PFSK-1 (cell line): ENCODE results near the gene RGS3.

Experiments used
- FOXP2 ChIP-seq: optimal IDR thresholded peaks from 2 replicates; pipeline ENCODE3; 2011; ENCODE audit warnings: borderline replicate concordance, control low read depth, inconsistent platforms; ENCODE audit not compliant: insufficient read depth; ENCODE audit errors: extremely low read length, extremely low read depth
- POLR2AphosphoS5 ChIP-seq: IDR thresholded peaks from 2 replicates; pipeline ENCODE4 v1.6.1; 2012; ENCODE audit warnings: low read depth, mild to moderate bottlenecking, control low read depth, low read length, moderate library complexity
- REST ChIP-seq, 2 experiments: IDR thresholded peaks; 2 replicates each; pipeline versions ENCODE4 v1.6.1 to v1.8.0; 2011 to 2012; ENCODE audit warnings: low read depth in 2 of 2, low read length in 2 of 2, control low read depth in 1 of 2, inconsistent platforms in 1 of 2, mild to moderate bottlenecking in 1 of 2, moderate library complexity in 1 of 2; ENCODE audit not compliant: insufficient read depth in 1 of 2
- SIN3A ChIP-seq: IDR thresholded peaks from 2 replicates; pipeline ENCODE4 v1.6.1; 2012; ENCODE audit warnings: mild to moderate bottlenecking, low read length, moderate library complexity, borderline replicate concordance; ENCODE audit not compliant: insufficient read depth
- TAF1 ChIP-seq: IDR thresholded peaks from 2 replicates; pipeline ENCODE4 v1.6.1; 2012; ENCODE audit warnings: low read length, control low read depth, borderline replicate concordance; ENCODE audit not compliant: insufficient read depth

Gene RGS3

GRCh38 chr9:113604393-113604792 is 140.9 kb downstream of the RGS3 start:
- no peak for TF ChIP-seq POLR2AphosphoS5
- TF ChIP-seq TAF1 = no peak
- no peak for TF ChIP-seq SIN3A
- TF ChIP-seq FOXP2 = no peak
- no peak for TF ChIP-seq REST (IDR thresholded peaks at IDR 0.05; ENCODE audit: insufficient read depth in 1 of 2, low read depth in 2 of 2, low read length in 2 of 2)

- TF ChIP-seq SIN3A = no peak
- TF ChIP-seq REST (IDR thresholded peaks at IDR 0.05; ENCODE audit: insufficient read depth in 1 of 2, low read depth in 2 of 2, low read length in 2 of 2) = no peak
- no peak for TF ChIP-seq FOXP2
- TF ChIP-seq TAF1 = no peak
- TF ChIP-seq POLR2AphosphoS5 = no peak
Measured at GRCh38 chr9:113606510-113606909, 143.0 kb downstream of the RGS3 start.

GRCh38 chr9:113608082-113608685 is 144.7 kb downstream of the RGS3 start:
- TF ChIP-seq POLR2AphosphoS5 = no peak
- TF ChIP-seq FOXP2 = no peak
- no peak for TF ChIP-seq TAF1
- no peak for TF ChIP-seq SIN3A
- TF ChIP-seq REST (IDR thresholded peaks at IDR 0.05; ENCODE audit: insufficient read depth in 1 of 2, low read depth in 2 of 2, low read length in 2 of 2) = no peak

- TF ChIP-seq SIN3A = no peak
Measured at GRCh38 chr9:113609562-113610318, 146.2 kb downstream of the RGS3 start.

DNA sequence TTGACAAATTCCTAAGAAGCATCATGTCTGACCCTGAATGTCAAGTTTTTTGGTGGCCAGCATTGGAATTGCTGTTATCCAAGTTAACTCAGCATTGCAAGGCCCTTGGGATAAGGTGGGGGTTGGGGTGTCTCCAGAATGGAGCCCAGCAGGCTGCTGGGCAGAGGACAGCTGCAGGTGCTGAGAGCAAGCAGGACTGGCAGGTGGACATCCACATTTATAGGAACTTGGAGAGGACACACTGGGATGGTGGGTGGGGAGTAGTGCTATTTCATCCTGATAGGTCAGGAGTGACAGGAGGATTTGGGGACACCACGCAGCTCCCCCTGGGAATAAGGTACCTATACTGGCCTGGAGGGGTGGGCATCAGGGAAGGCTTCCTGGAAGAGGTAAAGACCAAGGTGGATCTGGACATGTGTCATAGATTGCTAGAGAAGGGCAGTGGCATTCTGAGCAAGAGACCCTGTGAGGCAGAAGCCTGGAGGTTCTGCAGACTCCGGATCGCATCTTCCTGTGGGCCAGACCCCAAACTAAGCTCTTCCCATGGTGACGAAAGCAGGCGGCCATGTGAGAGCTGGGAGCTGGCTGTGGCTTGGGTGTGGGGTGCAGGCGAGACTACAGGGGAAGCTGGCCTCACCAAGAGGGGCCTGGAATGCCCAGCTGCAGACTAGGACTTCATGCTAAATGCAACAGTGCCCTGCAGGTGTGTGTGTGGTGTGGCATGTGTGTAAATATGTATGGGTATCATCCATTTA is 148.1 kb downstream of the RGS3 start:
- TF ChIP-seq SIN3A (no peak), FOXP2 (no peak), REST (IDR thresholded peaks at IDR 0.05; ENCODE audit: insufficient read depth in 1 of 2, low read depth in 2 of 2, low read length in 2 of 2) (no peak), TAF1 (no peak)
